Right lobe of liver (tissue), 6 donors: Measurements from ENCODE around the gene ERBB4. TPM values are rescaled to one million over a fixed set of nuclear protein-coding genes. Genes with fewer than 3 reads are reported as not detected.
A peak's percentile ranks its signal among the peaks of the same experiment; 100 is the strongest.

Source experiments
- ATAC-seq, 4 donors: fragments of 200-7000 bp; cut with Tn5 transposase; one replicate each; pipeline ENCODE4 v1.9.1; 2020; ENCODE audit warnings: mild to moderate bottlenecking in 4 of 4, moderate library complexity in 4 of 4
- DNase-seq, 3 donors: peaks; one replicate each; pipeline ENCODE4 v3.0.0-alpha.2; 2020
- H3K27ac ChIP-seq, 3 donors: fragments of 200-600 bp; one replicate each; pipeline ENCODE4 v1.8.0; 2022
- H3K27me3 ChIP-seq, 2 donors: fragments of 200-600 bp; one replicate each; pipeline ENCODE4 v1.8.0; 2022
- H3K36me3 ChIP-seq, 4 donors: fragments of 200-600 bp; sonication (generic) in 1 of 4; one replicate each; pipeline versions ENCODE4 v1.5.1 to v1.8.0; 2017 to 2022; ENCODE audit warnings: control low read depth in 1 of 4
- H3K4me1 ChIP-seq, 4 donors: fragments of 200-600 bp; sonication (generic) in 1 of 4; one replicate each; pipeline versions ENCODE4 v1.5.1 to v1.8.0; 2017 to 2022; ENCODE audit warnings: control low read depth in 1 of 4
- H3K4me3 ChIP-seq, 3 donors: fragments of 200-600 bp; one replicate each; pipeline ENCODE4 v1.8.0; 2022
- H3K9me3 ChIP-seq, 4 donors: fragments of 200-600 bp; sonication (generic) in 1 of 4; one replicate each; pipeline versions ENCODE4 v1.5.1 to v1.8.0; 2017 to 2022; ENCODE audit warnings: control low read depth in 1 of 4
- POLR2A ChIP-seq: fragments of 450-650 bp; IDR thresholded peaks from one replicate; pipeline ENCODE4 v1.6.1; 2017; ENCODE audit warnings: antibody characterized with exemption, mild to moderate bottlenecking
- WGBS: methylation state at CpG from one replicate; pipeline ENCODE4 v1.1.6; 2018; ENCODE audit warnings: low coverage, low lambda C conversion rate; ENCODE audit not compliant: insufficient coverage; ENCODE audit errors: missing lambda C conversion rate; 5-methylcytosine and 5-hydroxymethylcytosine counted together
- intact Hi-C, 2 donors: fragments of 100-400 bp; cut with DNase I; formaldehyde crosslinking; loops; one replicate each; pipeline versions ENCODE4 v1.11.2 to v1.14.1; 2022
- total RNA-seq, 6 experiments: library from RNA; depleted of rRNA in 2 of 6; stranded (reverse); fragments of >200 nt in 2 of 6; fragmentation: NEBNext Ultra II Directional in 3 of 6; extraction: Animal tissue kit (Norgen Biotek cat#: 25700) in 3 of 6; gene quantifications; one replicate each; pipeline versions ENCODE4 v1.1.0 to v1.2.4, GENCODE V29; 2016 to 2023
- TF ChIP-seq, protein P1 (sequence below), 4 donors: fragments of 200-600 bp in 3 of 4; fragments of 450-650 bp in 1 of 4; IDR thresholded peaks; one replicate each; pipeline versions ENCODE4 v1.5.1 to v1.8.0; 2016 to 2022; ENCODE audit warnings: antibody characterized with exemption in 4 of 4, mild to moderate bottlenecking in 2 of 4
- donor health status: DM: no; HTN: yes; CAD: no.
- donor health status: DM: no; HTN: no; CAD: no.
- donor health status: DM: no; HTN: no; CAD: no.
- donor health status: DM: no; HTN: yes; CAD: no.
- donor health status: DM: no; HTN: yes; CAD: no.

Gene ERBB4
- total RNA-seq, 6 experiments from 2014 or later = 0.02 to 0.59 (median 0.08) TPM; not detected in 2

DNA sequence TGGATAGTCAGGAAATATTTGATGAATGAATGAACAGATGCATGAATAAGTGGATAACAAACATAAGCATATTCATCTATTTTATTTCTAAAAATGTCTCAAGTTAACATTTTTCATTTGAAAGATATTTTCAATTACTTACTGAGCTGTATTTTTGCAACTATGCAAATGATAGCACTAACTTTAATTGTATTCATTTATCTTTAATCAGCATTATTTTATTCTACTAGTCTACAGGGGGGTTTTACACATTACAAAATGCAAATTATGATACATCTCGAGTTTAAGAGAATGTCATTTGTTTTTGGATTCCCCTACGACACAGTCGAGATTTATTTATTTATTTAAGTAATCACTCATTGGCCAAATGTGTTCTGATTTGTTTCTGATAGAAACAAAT, 530.6 kb downstream of the ERBB4 start:
- WGBS = 21% methylated on average over 3 of the region's 3 CpGs
- H3K9me3 ChIP-seq = no peaks in the 10 kb centered on the region
- no peak for TF ChIP-seq POLR2A
- TF ChIP-seq, protein P1, sequence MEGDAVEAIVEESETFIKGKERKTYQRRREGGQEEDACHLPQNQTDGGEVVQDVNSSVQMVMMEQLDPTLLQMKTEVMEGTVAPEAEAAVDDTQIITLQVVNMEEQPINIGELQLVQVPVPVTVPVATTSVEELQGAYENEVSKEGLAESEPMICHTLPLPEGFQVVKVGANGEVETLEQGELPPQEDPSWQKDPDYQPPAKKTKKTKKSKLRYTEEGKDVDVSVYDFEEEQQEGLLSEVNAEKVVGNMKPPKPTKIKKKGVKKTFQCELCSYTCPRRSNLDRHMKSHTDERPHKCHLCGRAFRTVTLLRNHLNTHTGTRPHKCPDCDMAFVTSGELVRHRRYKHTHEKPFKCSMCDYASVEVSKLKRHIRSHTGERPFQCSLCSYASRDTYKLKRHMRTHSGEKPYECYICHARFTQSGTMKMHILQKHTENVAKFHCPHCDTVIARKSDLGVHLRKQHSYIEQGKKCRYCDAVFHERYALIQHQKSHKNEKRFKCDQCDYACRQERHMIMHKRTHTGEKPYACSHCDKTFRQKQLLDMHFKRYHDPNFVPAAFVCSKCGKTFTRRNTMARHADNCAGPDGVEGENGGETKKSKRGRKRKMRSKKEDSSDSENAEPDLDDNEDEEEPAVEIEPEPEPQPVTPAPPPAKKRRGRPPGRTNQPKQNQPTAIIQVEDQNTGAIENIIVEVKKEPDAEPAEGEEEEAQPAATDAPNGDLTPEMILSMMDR (IDR thresholded peaks at IDR 0.05) = no peak
- no peaks in the 10 kb centered on the region for H3K4me1 ChIP-seq
- ATAC-seq = no peak
- H3K27me3 ChIP-seq = no peaks in the 10 kb centered on the region
- no peak overlapping the region for H3K27ac ChIP-seq
- H3K36me3 ChIP-seq = no peaks in the 10 kb centered on the region
- DNase-seq = no peak
- H3K4me3 ChIP-seq = no peak overlapping the region
- intact Hi-C loops = no loop called here

GRCh38 chr2:212005085-212005671, 533.4 kb downstream of the ERBB4 start:
- intact Hi-C loops = no loop called here
- Histone ChIP-seq H3K4me3 (no peak overlapping the region), H3K27ac (no peak overlapping the region), H3K4me1 (no peaks in the 10 kb centered on the region), H3K27me3 (no peaks in the 10 kb centered on the region), H3K36me3 (no peaks in the 10 kb centered on the region), H3K9me3 (no peaks in the 10 kb centered on the region)
- TF ChIP-seq, protein P1 (IDR thresholded peaks at IDR 0.05) = peak in 3 of 4 donors; percentile 36 to 49 (median 37)
- TF ChIP-seq POLR2A = no peak
- WGBS = 19% methylated on average over 6 of the region's 6 CpGs
- DNase-seq = peak in 1 of 3 donors; percentile 26
- ATAC-seq = peak in 3 of 4 donors; percentile 47 to 64 (median 62)

- no peak for ATAC-seq
- no peak for DNase-seq
- H3K9me3 ChIP-seq = no peaks in the 10 kb centered on the region
- no peak overlapping the region for H3K4me3 ChIP-seq
- no peaks in the 10 kb centered on the region for H3K27me3 ChIP-seq
- H3K27ac ChIP-seq = no peak overlapping the region
- TF ChIP-seq, protein P1 (IDR thresholded peaks at IDR 0.05) = no peak
- no peak for TF ChIP-seq POLR2A
- 11% methylated on average over 1 of the region's 1 CpG for WGBS
- H3K36me3 ChIP-seq = no peaks in the 10 kb centered on the region
- intact Hi-C loops = no loop called here
- H3K4me1 ChIP-seq = no peaks in the 10 kb centered on the region
Observed at GRCh38 chr2:212001325-212001724, 537.3 kb downstream of the ERBB4 start.

GRCh38 chr2:211996857-211997256, 541.7 kb downstream of the ERBB4 start:
- Histone ChIP-seq H3K27ac (no peak overlapping the region), H3K4me1 (no peaks in the 10 kb centered on the region), H3K36me3 (no peaks in the 10 kb centered on the region), H3K9me3 (no peaks in the 10 kb centered on the region), H3K27me3 (no peaks in the 10 kb centered on the region), H3K4me3 (no peak overlapping the region)
- intact Hi-C loops = no loop called here
- 64% methylated on average over 4 of the region's 4 CpGs for WGBS
- ATAC-seq = no peak
- TF ChIP-seq POLR2A = no peak
- TF ChIP-seq, protein P1 (IDR thresholded peaks at IDR 0.05) = no peak
- no peak for DNase-seq
